Loucy (cell line): ENCODE measurements around the gene UBASH3A.

Experiments
- H2AFZ ChIP-seq: fragments of 200-600 bp; sonication (generic); 2 replicates; pipeline ENCODE4 v1.6.0; 2016; ENCODE audit warnings: antibody characterized with exemption, mild to moderate bottlenecking, low read length, moderate library complexity
- H3F3A ChIP-seq: fragments of 200-600 bp; 2 replicates; pipeline ENCODE4 v1.6.0; 2016; ENCODE audit warnings: antibody characterized with exemption, low read depth, mild to moderate bottlenecking
- H3K27me3 ChIP-seq: fragments of 200-600 bp; sonication (generic); 2 replicates; pipeline ENCODE4 v1.6.1; 2014; ENCODE audit warnings: low read length, mild to moderate bottlenecking; ENCODE audit not compliant: insufficient read depth, poor library complexity, severe bottlenecking
- H3K36me3 ChIP-seq: fragments of 200-600 bp; sonication (generic); 2 replicates; pipeline ENCODE4 v1.6.1; 2016; ENCODE audit warnings: low read length; ENCODE audit not compliant: insufficient read depth
- H3K4me1 ChIP-seq: fragments of 200-600 bp; sonication (generic); 2 replicates; pipeline ENCODE4 v1.5.1; 2014; ENCODE audit warnings: low read length, mild to moderate bottlenecking; ENCODE audit not compliant: insufficient read depth, poor library complexity, severe bottlenecking
- H3K4me2 ChIP-seq: fragments of 200-600 bp; sonication (generic); 2 replicates; pipeline ENCODE4 v1.6.0; 2014; ENCODE audit warnings: antibody characterized with exemption, low read length, low read depth, mild to moderate bottlenecking; ENCODE audit not compliant: poor library complexity, severe bottlenecking
- H3K4me3 ChIP-seq: fragments of 200-600 bp; sonication (generic); 2 replicates; pipeline ENCODE4 v1.5.1; 2014; ENCODE audit warnings: low read length, mild to moderate bottlenecking, mixed read lengths; ENCODE audit not compliant: poor library complexity, severe bottlenecking
- H3K79me2 ChIP-seq: fragments of 200-600 bp; sonication (generic); 2 replicates; pipeline ENCODE4 v1.6.1; 2014; ENCODE audit warnings: low read length; ENCODE audit not compliant: insufficient read depth
- H3K9ac ChIP-seq: fragments of 200-600 bp; sonication (generic); 2 replicates; pipeline ENCODE4 v1.6.0; 2014; ENCODE audit warnings: mild to moderate bottlenecking, low read depth, low read length, moderate library complexity; ENCODE audit not compliant: poor library complexity, severe bottlenecking
- H3K9me2 ChIP-seq: fragments of 200-600 bp; sonication (generic); replicated peaks from 2 replicates; pipeline ENCODE4 v1.6.1; 2016; ENCODE audit warnings: low read depth, low read length, mixed read lengths
- H3K9me3 ChIP-seq: fragments of 200-600 bp; sonication (generic); 2 replicates; pipeline ENCODE4 v1.6.1; 2014; ENCODE audit warnings: mild to moderate bottlenecking, antibody characterized with exemption, low read length, low read depth; ENCODE audit not compliant: insufficient read depth
- H4K20me1 ChIP-seq: fragments of 200-600 bp; sonication (generic); 2 replicates; pipeline ENCODE4 v1.6.0; 2014; ENCODE audit warnings: antibody characterized with exemption, low read length, mild to moderate bottlenecking; ENCODE audit not compliant: insufficient read depth, poor library complexity, severe bottlenecking
- CTCF ChIP-seq: fragments of 200-600 bp; sonication (generic); conservative IDR thresholded peaks from 2 replicates; pipeline ENCODE4 v1.5.1; 2014; ENCODE audit warnings: mild to moderate bottlenecking, antibody characterized with exemption, low read length
- EZH2phosphoT487 ChIP-seq: fragments of 200-600 bp; IDR thresholded peaks from 2 replicates; pipeline ENCODE4 v1.6.1; 2018; ENCODE audit warnings: antibody characterized with exemption, mild to moderate bottlenecking, moderate library complexity, borderline replicate concordance

The UBASH3A gene

GRCh38 chr21:42435401-42435800 lies 31.7 kb downstream of the UBASH3A start:
- TF ChIP-seq EZH2phosphoT487: no peak
- Histone ChIP-seq H3K36me3 (peaks cover 41% of the 10 kb centered on the region; the same call in 1 of the 2 replicates), H3K79me2 (no peaks in the 10 kb centered on the region), H4K20me1 (no peaks in the 10 kb centered on the region), H3K4me3 (no peak overlapping the region), H3K4me2 (no peak overlapping the region), H3K9me3 (peaks cover 13% of the 10 kb centered on the region), H3K9ac (no peak overlapping the region), H3K4me1 (no peaks in the 10 kb centered on the region), H3F3A (no peaks in the 10 kb centered on the region), H3K9me2 (no peaks in the 10 kb centered on the region), H3K27me3 (no peaks in the 10 kb centered on the region), H2AFZ (no peak overlapping the region)

- TF ChIP-seq CTCF (no peak), EZH2phosphoT487 (no peak)
- Histone ChIP-seq H3K79me2 (no peaks in the 10 kb centered on the region), H3K4me1 (no peaks in the 10 kb centered on the region), H4K20me1 (no peaks in the 10 kb centered on the region), H3K36me3 (peaks cover 41% of the 10 kb centered on the region; the same call in 1 of the 2 replicates), H3K9ac (no peak overlapping the region), H3K27me3 (no peaks in the 10 kb centered on the region), H3K4me2 (no peak overlapping the region), H3K9me2 (no peaks in the 10 kb centered on the region), H3F3A (no peaks in the 10 kb centered on the region), H3K4me3 (no peak overlapping the region), H2AFZ (no peak overlapping the region), H3K9me3 (peaks cover 13% of the 10 kb centered on the region)
These were observed 32.1 kb downstream of the UBASH3A start for GRCh38 chr21:42435833-42436232.

GRCh38 chr21:42436914-42437313 lies 33.2 kb downstream of the UBASH3A start:
- no peak overlapping the region for H3K4me2 ChIP-seq
- peaks cover 13% of the 10 kb centered on the region for H3K9me3 ChIP-seq
- H3K27me3 ChIP-seq: no peaks in the 10 kb centered on the region
- H3K79me2 ChIP-seq: no peaks in the 10 kb centered on the region
- H3K9ac ChIP-seq: no peak overlapping the region
- no peaks in the 10 kb centered on the region for H3K4me1 ChIP-seq
- no peak overlapping the region for H3K4me3 ChIP-seq
- TF ChIP-seq EZH2phosphoT487: no peak
- TF ChIP-seq CTCF: no peak
- no peaks in the 10 kb centered on the region for H4K20me1 ChIP-seq
- no peak overlapping the region for H2AFZ ChIP-seq
- H3K9me2 ChIP-seq: no peaks in the 10 kb centered on the region
- H3F3A ChIP-seq: no peaks in the 10 kb centered on the region
- peaks cover 39% of the 10 kb centered on the region; the same call in 1 of the 2 replicates for H3K36me3 ChIP-seq

- Histone ChIP-seq H3K4me1 (no peaks in the 10 kb centered on the region), H3K9me2 (no peaks in the 10 kb centered on the region), H2AFZ (no peak overlapping the region), H3K9me3 (peaks cover 5% of the 10 kb centered on the region; the same call in 1 of the 2 replicates), H3K36me3 (peaks cover 31% of the 10 kb centered on the region; the same call in 1 of the 2 replicates), H3K9ac (no peak overlapping the region), H3K4me3 (no peak overlapping the region), H3K27me3 (no peaks in the 10 kb centered on the region), H4K20me1 (no peaks in the 10 kb centered on the region), H3K79me2 (no peaks in the 10 kb centered on the region), H3F3A (no peaks in the 10 kb centered on the region), H3K4me2 (no peak overlapping the region)
- TF ChIP-seq CTCF: no peak
- no peak for TF ChIP-seq EZH2phosphoT487
These were observed 34.1 kb downstream of the UBASH3A start for GRCh38 chr21:42437786-42438185.
